T-cell (primary cell): Measurements from ENCODE around the gene POLR3A. TPM values are rescaled to one million over a fixed set of nuclear protein-coding genes. Genes with fewer than 3 reads are reported as not detected.
A peak's percentile ranks its signal among the peaks of the same experiment; 100 is the strongest.

Experiments used
- ATAC-seq, 4 experiments: fragments of 200-7000 bp in 3 of 4; fragments of 150-1000 bp in 1 of 4; cut with Tn5 transposase; replicated peaks in 1 of 4; 1 replicate in 3 of 4; 2 replicates in 1 of 4; pipeline ENCODE4 v1.10.0; 2021; ENCODE audit warnings: moderate library complexity in 3 of 4, mild to moderate bottlenecking in 2 of 4, moderate number of reproducible peaks in 1 of 4
- CTCF ChIA-PET, 2 donors: fragments of 300-600 bp; sonication (Branson Sonifier 250); formaldehyde crosslinking; loops; one replicate each; lab custom pipeline; 2022; ENCODE audit warnings: antibody characterized with exemption in 2 of 2; lab: Charles Lee
- POLR2A ChIA-PET, 2 donors: fragments of 300-600 bp; sonication (Branson Sonifier 250); formaldehyde crosslinking; loops; one replicate each; lab custom pipeline; 2022; ENCODE audit warnings: antibody characterized with exemption in 2 of 2; lab: Charles Lee
- DNase-seq, 35 experiments: peaks; one replicate each; pipeline versions ENCODE4 v3.0.0 to v3.0.0-alpha.2; 2013 to 2023
- H3K27ac ChIP-seq: one replicate; pipeline ENCODE4 v1.5.1; 2013; ENCODE audit warnings: low read length
- H3K27me3 ChIP-seq, 2 experiments: replicated peaks in 1 of 2; 1 replicate in 1 of 2; 2 replicates in 1 of 2; pipeline versions ENCODE4 v1.6.1 to v1.7.0; 2013; ENCODE audit warnings: low read length in 1 of 2, mixed read lengths in 1 of 2; ENCODE audit not compliant: control insufficient read depth in 2 of 2, insufficient read depth in 2 of 2; ENCODE audit errors: extremely low read depth in 1 of 2
- H3K36me3 ChIP-seq, 2 donors: 1 replicate in 1 of 2; 2 replicates in 1 of 2; pipeline versions ENCODE4 v1.6.1 to v1.7.0; 2013; ENCODE audit warnings: low read length in 1 of 2; ENCODE audit not compliant: control insufficient read depth in 2 of 2, insufficient read depth in 1 of 2; ENCODE audit errors: extremely low read depth in 1 of 2
- H3K4me1 ChIP-seq, 2 experiments: 1 replicate in 1 of 2; 2 replicates in 1 of 2; pipeline versions ENCODE4 v1.6.1 to v1.7.0; 2013; ENCODE audit warnings: low read length in 2 of 2, mixed read lengths in 1 of 2; ENCODE audit not compliant: insufficient read depth in 2 of 2, control insufficient read depth in 1 of 2; ENCODE audit errors: extremely low read depth in 1 of 2
- H3K4me3 ChIP-seq, 2 donors: 1 replicate in 1 of 2; 2 replicates in 1 of 2; pipeline versions ENCODE4 v1.5.1 to v1.7.0; 2013; ENCODE audit warnings: mild to moderate bottlenecking in 2 of 2, low read length in 1 of 2, moderate library complexity in 1 of 2; ENCODE audit not compliant: control insufficient read depth in 1 of 2; ENCODE audit errors: extremely low read depth in 1 of 2
- H3K9me3 ChIP-seq: 2 replicates; pipeline ENCODE4 v1.7.0; 2013
- H3K27ac Mint-ChIP-seq, 2 donors: one replicate each; pipeline ENCODE4 v1.8.0; 2020 to 2021; ENCODE audit warnings: mild to moderate bottlenecking in 2 of 2, mixed read lengths in 2 of 2
- H3K27me3 Mint-ChIP-seq, 2 donors: one replicate each; pipeline ENCODE4 v1.8.0; 2021 to 2022; ENCODE audit warnings: mixed read lengths in 2 of 2
- H3K36me3 Mint-ChIP-seq: one replicate; pipeline ENCODE4 v1.8.0; 2021; ENCODE audit warnings: mixed read lengths
- H3K4me1 Mint-ChIP-seq, 3 donors: one replicate each; pipeline ENCODE4 v1.8.0; 2020 to 2022; ENCODE audit warnings: mixed read lengths in 3 of 3, mild to moderate bottlenecking in 1 of 3
- H3K4me3 Mint-ChIP-seq, 3 donors: one replicate each; pipeline ENCODE4 v1.8.0; 2020 to 2022; ENCODE audit warnings: mild to moderate bottlenecking in 3 of 3, mixed read lengths in 3 of 3, moderate library complexity in 3 of 3
- H3K9me3 Mint-ChIP-seq, 3 donors: one replicate each; pipeline ENCODE4 v1.8.0; 2020 to 2022; ENCODE audit warnings: mixed read lengths in 3 of 3
- WGBS: methylation state at CpG from one replicate; pipeline ENCODE4 v1.1.5; 2013; ENCODE audit warnings: missing lambda C conversion rate; ENCODE audit not compliant: insufficient coverage; 5-methylcytosine and 5-hydroxymethylcytosine counted together
- total RNA-seq, 35 experiments: library from RNA in 6 of 35; stranded (reverse) in 6 of 35; fragments of 120-200 nt in 1 of 35; gene quantifications; one replicate each; pipeline versions ENCODE4 v1.2.1 to v1.2.4 and lab custom pipeline; 2013 to 2026

POLR3A gene
- total RNA-seq, 5 donors from 2014 or later (not counting 1 experiment from before 2014, with no cell fraction given) = 14.5 to 16.9 (median 16.5) TPM

GRCh38 chr10:78033637-78034470, 4.5 kb upstream of the POLR3A start, which contains the start of gene RPS24:
Gene RPS24, plus strand, starts transcription at chr10:78033863. Its CDS starts 39 bp downstream, at chr10:78033902.
- WGBS = under 1% methylated on average over 41 of the region's 55 CpGs
- DNase-seq = peak; percentile 88 to 98 (median 94)
- POLR2A ChIA-PET = interaction anchor here (0.9 to 1.0 kb wide), 2 partner anchors 12 to 1253 kb away, joined by 3 read pairs; no protein-coding TSS in a partner anchor
- Mint-ChIP-seq H3K4me3 (peak within 1 kb of the TSS; percentile 86 to 91 (median 86)), H3K27me3 (no peaks in the 10 kb centered on the region), H3K36me3 (peaks cover 32% of the 10 kb centered on the region), H3K4me1 (peaks cover 49 to 60% (median 60%) of the 10 kb centered on the region in 3 donors), H3K9me3 (no peaks in the 10 kb centered on the region), H3K27ac (peak within 1 kb of the TSS; percentile 73 to 88)
- H3K27me3 ChIP-seq = no peaks in the 10 kb centered on the region
- H3K9me3 ChIP-seq = no peaks in the 10 kb centered on the region
- peak within 1 kb of the TSS; percentile 48 for H3K27ac ChIP-seq
- CTCF ChIA-PET = interaction anchor here in 1 of 2 donors (0.5 to 1.4 kb wide), 3 partner anchors 14 to 1269 kb away, joined by 3 to 7 read pairs (median 4); no protein-coding TSS in a partner anchor
- peaks cover 28 to 44% of the 10 kb centered on the region in 2 experiments for H3K4me1 ChIP-seq
- peaks cover 14 to 38% of the 10 kb centered on the region in 2 donors for H3K36me3 ChIP-seq
- H3K4me3 ChIP-seq = peak within 1 kb of the TSS; percentile 91 to 95
- ATAC-seq = peak; percentile 87 to 93 (median 90)

DNA sequence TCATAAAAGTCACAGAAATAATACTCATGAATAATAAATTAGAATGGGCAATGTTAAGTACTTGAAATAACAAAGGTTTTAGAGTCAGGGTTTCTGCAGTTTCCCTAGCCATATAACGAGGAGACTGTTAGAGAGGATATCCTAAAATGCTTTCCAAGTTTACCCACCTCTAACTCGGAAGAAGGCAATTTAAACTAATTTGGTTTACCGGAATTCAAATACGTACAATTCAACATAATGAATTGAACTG, 4.0 kb upstream of the POLR3A start:
- Histone ChIP-seq H3K27ac (peak overlapping the region; percentile 31), H3K9me3 (no peaks in the 10 kb centered on the region), H3K4me1 (peaks cover 32 to 45% of the 10 kb centered on the region in 2 experiments), H3K27me3 (no peaks in the 10 kb centered on the region), H3K4me3 (peak overlapping the region in 1 of 2 donors; percentile 95), H3K36me3 (peaks cover 11 to 33% of the 10 kb centered on the region in 2 donors)
- ATAC-seq (no peak), DNase-seq (no peak)
- ChIA-PET CTCF (interaction anchor here in 1 of 2 donors (0.5 to 1.4 kb wide), 2 partner anchors 14 to 175 kb away, joined by 3 to 7 read pairs; no protein-coding TSS in a partner anchor), POLR2A (no interaction called here)
- WGBS = no CpG with 5 or more reads among the region's 4 CpGs
- Mint-ChIP-seq H3K27ac (peak overlapping the region; percentile 73 to 88), H3K4me3 (peak overlapping the region; percentile 86 to 91 (median 86)), H3K27me3 (no peaks in the 10 kb centered on the region), H3K4me1 (peaks cover 50 to 62% (median 62%) of the 10 kb centered on the region in 3 donors), H3K36me3 (peaks cover 29% of the 10 kb centered on the region), H3K9me3 (no peaks in the 10 kb centered on the region)

- POLR2A ChIA-PET = interaction anchor here (0.5 to 0.6 kb wide), 2 partner anchors 9 to 13 kb away, joined by 3 to 5 read pairs; no protein-coding TSS in a partner anchor
Measured at GRCh38 chr10:78028438-78029268, 662 bp downstream of the POLR3A start.

GRCh38 chr10:78025685-78026364, 3.5 kb downstream of the POLR3A start:
- WGBS = 93% methylated on average over 3 of the region's 8 CpGs
- Mint-ChIP-seq H3K27me3 (no peaks in the 10 kb centered on the region), H3K36me3 (peaks cover 48% of the 10 kb centered on the region), H3K4me3 (no peak overlapping the region), H3K4me1 (peaks cover 33 to 34% (median 34%) of the 10 kb centered on the region in 3 donors), H3K9me3 (no peaks in the 10 kb centered on the region), H3K27ac (no peak overlapping the region)
- Histone ChIP-seq H3K4me3 (no peak overlapping the region), H3K9me3 (no peaks in the 10 kb centered on the region), H3K4me1 (peaks cover 12 to 17% of the 10 kb centered on the region in 2 experiments), H3K27ac (no peak overlapping the region), H3K27me3 (no peaks in the 10 kb centered on the region), H3K36me3 (peaks cover 3 to 56% of the 10 kb centered on the region in 2 donors)
- CTCF ChIA-PET = no interaction called here
- DNase-seq = no peak
- ATAC-seq = no peak
- POLR2A ChIA-PET = no interaction called here

More at GRCh38 chr10:78028438-78029268, 662 bp downstream of the POLR3A start:
- peak overlapping the region; percentile 43 for H3K27ac ChIP-seq
- peaks cover 29% of the 10 kb centered on the region for H3K36me3 Mint-ChIP-seq
- no peaks in the 10 kb centered on the region for H3K9me3 ChIP-seq
- peak overlapping the region; percentile 86 to 100 for H3K4me3 ChIP-seq
- H3K27me3 ChIP-seq = no peaks in the 10 kb centered on the region
- H3K36me3 ChIP-seq = peaks cover 0 to 28% of the 10 kb centered on the region in 2 donors
- peaks cover 12 to 22% of the 10 kb centered on the region in 2 experiments for H3K4me1 ChIP-seq
- H3K4me1 Mint-ChIP-seq = peaks cover 34 to 39% (median 37%) of the 10 kb centered on the region in 3 donors
- DNase-seq (peak in 33 of 35 experiments; percentile 4 to 49 (median 21)), ATAC-seq (no peak)
- H3K9me3 Mint-ChIP-seq = no peaks in the 10 kb centered on the region
- peak overlapping the region; percentile 90 to 96 for H3K27ac Mint-ChIP-seq
- WGBS = 24% methylated on average over 28 of the region's 36 CpGs
- no peaks in the 10 kb centered on the region for H3K27me3 Mint-ChIP-seq
- CTCF ChIA-PET = interaction anchor here in 1 of 2 donors (0.5 kb wide), 1 partner anchor 20 kb away, joined by 3 read pairs; no protein-coding TSS in a partner anchor
- H3K4me3 Mint-ChIP-seq = peak overlapping the region; percentile 96 to 99 (median 99)

- WGBS = 100% methylated on average over 2 of the region's 3 CpGs
- no peak for DNase-seq
- Histone ChIP-seq H3K9me3 (no peaks in the 10 kb centered on the region), H3K4me1 (peaks cover 8 to 12% of the 10 kb centered on the region in 2 experiments), H3K4me3 (no peak overlapping the region), H3K27ac (no peak overlapping the region), H3K36me3 (peaks cover 8 to 74% of the 10 kb centered on the region in 2 donors), H3K27me3 (no peaks in the 10 kb centered on the region)
- Mint-ChIP-seq H3K27me3 (no peaks in the 10 kb centered on the region), H3K9me3 (no peaks in the 10 kb centered on the region), H3K4me1 (peaks cover 19 to 22% (median 21%) of the 10 kb centered on the region in 3 donors), H3K27ac (no peak overlapping the region), H3K36me3 (peaks cover 58% of the 10 kb centered on the region), H3K4me3 (no peak overlapping the region)
- CTCF ChIA-PET = no interaction called here
- ATAC-seq = no peak
- POLR2A ChIA-PET = interaction anchor here in 1 of 2 donors (0.6 kb wide), 1 partner anchor 25 kb away, joined by 8 read pairs; no protein-coding TSS in a partner anchor
Measured at GRCh38 chr10:78023741-78024140, 5.6 kb downstream of the POLR3A start.
